HK-2 (cell line): Measurements from ENCODE around the gene PCDH11Y.
"Not testable (repeated sequence)": the region's sequence is repeated elsewhere in the genome, so short reads cannot be mapped to it uniquely, and the experiment has no call there.

Source experiments
- DNase-seq: peaks from one replicate; pipeline ENCODE4 v3.0.0-alpha.2; 2018; ENCODE audit not compliant: unreplicated experiment

The PCDH11Y gene, protein sequence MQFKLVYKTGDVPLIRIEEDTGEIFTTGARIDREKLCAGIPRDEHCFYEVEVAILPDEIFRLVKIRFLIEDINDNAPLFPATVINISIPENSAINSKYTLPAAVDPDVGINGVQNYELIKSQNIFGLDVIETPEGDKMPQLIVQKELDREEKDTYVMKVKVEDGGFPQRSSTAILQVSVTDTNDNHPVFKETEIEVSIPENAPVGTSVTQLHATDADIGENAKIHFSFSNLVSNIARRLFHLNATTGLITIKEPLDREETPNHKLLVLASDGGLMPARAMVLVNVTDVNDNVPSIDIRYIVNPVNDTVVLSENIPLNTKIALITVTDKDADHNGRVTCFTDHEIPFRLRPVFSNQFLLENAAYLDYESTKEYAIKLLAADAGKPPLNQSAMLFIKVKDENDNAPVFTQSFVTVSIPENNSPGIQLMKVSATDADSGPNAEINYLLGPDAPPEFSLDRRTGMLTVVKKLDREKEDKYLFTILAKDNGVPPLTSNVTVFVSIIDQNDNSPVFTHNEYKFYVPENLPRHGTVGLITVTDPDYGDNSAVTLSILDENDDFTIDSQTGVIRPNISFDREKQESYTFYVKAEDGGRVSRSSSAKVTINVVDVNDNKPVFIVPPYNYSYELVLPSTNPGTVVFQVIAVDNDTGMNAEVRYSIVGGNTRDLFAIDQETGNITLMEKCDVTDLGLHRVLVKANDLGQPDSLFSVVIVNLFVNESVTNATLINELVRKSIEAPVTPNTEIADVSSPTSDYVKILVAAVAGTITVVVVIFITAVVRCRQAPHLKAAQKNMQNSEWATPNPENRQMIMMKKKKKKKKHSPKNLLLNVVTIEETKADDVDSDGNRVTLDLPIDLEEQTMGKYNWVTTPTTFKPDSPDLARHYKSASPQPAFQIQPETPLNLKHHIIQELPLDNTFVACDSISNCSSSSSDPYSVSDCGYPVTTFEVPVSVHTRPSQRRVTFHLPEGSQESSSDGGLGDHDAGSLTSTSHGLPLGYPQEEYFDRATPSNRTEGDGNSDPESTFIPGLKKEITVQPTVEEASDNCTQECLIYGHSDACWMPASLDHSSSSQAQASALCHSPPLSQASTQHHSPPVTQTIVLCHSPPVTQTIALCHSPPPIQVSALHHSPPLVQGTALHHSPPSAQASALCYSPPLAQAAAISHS (N-terminal part only)

DNA sequence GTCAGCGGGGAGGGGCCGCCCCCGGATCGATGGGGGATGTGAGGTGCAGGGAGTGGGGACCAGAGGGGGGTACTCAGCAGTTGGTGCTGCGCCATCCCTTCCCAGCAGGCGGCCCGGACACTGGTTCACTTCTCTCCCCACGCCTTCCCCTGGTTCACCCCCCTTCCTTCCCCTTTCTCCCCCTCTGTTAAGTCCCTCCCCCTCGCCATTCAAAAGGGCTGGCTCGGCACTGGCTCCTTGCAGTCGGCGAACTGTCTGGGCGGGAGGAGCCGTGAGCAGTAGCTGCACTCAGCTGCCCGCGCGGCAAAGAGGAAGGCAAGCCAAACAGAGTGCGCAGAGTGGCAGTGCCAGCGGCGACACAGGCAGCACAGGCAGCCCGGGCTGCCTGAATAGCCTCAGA is at the start of gene PCDH11Y:
Gene PCDH11Y, plus strand, starts transcription at position 240 of the 400 bp plus-strand sequence. CDS start 56,804 bp downstream, outside the sequence.
- DNase-seq: not testable (repeated sequence)

DNA sequence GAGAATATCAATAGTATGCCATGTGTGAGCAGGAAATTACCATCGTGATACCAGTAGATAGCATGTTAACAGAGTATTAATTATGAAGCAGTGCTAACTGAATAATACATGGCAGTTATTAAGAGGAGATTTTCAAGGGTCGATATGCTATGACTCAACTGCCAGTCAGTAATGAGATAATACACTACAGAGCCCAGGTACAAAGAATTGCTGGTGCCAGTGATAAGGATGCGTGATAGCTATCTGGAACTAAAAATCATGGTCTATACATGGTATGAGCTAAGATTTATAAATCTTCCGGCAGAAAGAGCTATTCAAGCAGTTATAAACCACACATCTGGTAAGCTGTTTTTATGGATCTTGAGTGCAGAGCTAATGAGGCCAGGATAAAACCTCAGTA is 32.2 kb upstream of the PCDH11Y start:
- DNase-seq: not testable (repeated sequence)

DNA sequence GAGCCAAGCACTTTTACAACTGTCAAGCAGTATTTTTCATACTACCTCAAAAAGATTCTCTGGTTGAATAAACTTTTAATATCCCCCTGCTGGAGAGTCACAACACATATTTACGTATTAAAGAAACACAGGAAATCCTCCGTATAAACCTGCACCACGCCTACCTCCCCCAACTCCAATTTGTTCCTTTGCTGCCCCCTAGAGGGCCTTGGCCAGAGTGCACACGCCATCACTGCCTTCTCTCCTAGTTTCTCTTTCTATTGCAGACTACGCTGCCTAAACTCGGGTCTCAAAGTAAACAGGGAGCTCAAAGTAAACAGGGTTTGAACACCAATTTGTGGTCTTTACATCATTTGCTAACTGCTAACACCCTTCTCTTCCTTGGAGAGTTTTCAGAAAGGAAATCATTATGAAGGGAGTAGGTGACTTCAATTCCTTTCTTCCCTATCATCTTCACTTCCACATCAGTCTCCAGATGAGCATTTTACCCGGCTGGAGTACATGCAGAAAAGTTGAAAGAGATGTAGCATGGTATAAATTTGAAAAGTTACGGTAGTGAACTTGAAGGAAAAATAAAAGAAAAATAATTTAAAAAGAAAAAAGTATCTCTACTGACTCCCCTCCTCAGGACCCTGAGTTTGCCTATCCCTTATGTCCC is 8.2 kb upstream of the PCDH11Y start:
- DNase-seq: not testable (repeated sequence)

DNA sequence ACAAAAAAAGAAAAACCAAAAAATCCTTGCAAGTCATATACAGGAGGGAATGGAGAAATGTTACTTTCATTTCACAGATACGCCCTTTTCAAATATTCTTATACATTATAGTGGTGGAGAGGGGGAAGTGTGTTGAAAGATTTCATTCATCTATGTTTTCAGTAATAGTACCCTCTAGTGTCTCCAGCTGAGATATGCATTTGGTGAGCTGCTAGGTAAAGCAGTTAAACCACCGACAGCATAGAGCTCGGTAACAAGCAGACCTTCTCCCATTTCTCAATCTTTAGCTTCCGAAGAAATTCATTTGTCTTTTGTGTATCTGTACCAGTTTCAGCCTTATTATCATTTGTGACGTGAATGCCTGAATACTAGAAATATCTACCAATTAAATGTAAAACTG is 5.2 kb upstream of the PCDH11Y start:
- not testable (repeated sequence) for DNase-seq

DNA sequence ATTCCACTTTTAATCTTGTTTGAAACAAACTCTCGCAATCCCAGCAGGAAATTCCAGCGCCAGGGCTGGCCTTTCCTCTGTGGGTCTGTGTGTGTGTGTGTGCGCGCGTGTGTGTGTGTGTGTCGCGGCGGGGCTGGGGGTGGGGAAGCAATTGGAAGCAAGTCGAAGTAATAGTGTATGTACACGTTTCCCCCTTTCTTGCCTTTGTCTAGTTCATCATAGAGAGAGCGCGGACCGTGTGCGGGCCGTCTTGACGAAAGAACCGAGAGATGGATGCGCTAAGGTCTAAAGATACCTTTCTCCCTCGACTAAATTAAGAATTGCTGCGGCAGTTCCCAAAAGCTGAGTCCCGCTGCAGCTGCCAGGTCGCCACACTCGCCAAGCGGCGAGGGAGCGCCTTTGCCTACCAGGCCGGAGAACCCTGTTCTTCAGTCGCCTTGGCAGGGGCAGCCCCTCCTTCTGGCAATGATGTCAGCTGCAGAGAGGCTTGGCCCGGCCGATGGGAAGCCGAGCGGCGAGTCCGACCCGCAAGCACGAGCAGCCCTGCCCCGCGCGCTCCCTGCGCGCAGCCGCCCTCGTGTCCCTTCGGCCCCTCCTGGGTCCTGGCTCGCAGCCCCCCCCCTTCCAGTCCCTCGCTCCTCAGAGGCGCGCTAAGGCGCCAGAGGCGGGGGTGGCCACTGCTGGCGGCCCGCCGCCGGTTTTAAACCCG is 2.5 kb downstream of the PCDH11Y start:
- not testable (repeated sequence) for DNase-seq

DNA sequence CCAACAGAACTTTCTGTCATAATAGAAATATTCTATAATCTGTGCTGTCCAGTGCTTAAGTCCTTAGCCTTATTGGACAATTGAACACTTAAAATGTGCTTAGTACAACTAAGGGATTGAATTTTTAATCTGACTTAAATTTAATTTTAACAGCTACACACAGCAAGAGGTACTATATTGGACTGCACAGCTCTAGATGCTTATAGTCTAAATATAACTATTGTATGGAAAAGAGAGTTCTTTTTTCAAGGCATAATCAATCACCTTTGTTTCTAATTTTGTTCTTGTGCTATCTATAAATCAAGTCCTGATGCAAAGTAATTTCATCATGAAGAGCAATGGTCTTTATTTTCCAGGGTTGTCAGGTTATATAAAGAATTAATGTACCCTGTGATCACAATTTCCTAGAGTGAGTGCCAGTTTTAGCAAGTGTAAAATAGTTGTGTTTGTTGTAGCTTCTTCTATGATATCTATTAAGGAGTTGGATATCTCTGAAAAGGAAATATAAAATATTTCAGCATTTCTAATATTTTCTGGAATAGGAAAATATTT is 39.0 kb downstream of the PCDH11Y start:
- DNase-seq: not testable (repeated sequence)

DNA sequence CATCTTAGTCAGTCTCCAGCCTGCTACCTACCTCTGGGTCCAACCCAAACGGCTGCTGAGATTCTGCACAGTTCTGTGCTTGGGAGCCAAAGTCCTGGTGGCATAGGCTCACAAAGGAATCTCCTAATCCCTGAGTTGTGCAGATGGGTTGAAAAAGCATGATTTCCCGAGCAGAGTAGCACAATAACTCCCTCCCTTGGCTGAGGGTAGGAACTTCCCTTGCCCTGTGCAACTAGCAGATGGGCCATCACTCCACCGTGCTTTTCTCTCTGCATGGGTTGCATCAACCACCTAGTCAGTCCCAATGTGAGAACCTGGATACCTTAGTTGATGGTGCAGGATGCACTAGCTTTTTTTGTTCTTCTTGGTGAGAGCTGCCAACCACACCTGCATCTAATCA is 82.9 kb downstream of the PCDH11Y start:
- DNase-seq: not testable (repeated sequence)

DNA sequence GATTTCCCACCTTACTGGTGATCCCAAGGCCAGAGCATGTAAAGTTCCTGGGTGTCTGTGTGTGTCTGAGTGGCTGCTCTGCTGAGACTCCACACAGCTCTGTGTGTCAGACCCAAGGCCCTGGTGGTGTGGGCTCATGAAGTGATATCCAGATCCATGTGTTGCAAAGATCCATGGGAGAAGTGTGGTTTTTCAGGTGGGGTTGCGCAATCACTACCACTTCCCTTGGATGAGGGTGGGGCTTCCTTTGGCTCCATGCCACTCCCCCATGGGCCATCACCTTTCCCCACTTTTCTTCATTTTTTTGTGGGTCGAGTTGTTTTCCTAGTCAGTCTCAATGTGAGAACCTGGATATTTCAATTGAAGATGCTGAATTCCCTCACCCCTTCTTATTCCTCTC is 182.9 kb downstream of the PCDH11Y start:
- DNase-seq: not testable (repeated sequence)

DNA sequence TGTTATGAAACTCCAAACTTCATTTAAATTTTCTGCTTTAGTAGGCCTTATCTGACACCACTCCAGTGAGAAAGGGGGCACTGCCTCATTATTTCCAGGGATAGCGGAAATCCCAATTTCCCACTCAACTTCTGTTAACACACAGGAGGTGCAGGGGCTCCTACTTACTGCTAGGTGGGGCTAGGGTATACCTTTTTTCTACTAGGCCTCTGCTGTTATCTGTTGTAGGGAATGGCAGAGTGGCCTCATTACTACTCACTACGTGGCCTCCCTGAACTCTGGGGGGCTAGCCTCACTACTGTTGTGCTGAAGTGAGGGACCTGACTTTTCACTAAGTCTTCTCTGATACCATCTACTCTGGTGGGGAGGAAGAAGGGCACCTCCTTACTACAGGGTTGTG is 215.0 kb downstream of the PCDH11Y start:
- DNase-seq: not testable (repeated sequence)

DNA sequence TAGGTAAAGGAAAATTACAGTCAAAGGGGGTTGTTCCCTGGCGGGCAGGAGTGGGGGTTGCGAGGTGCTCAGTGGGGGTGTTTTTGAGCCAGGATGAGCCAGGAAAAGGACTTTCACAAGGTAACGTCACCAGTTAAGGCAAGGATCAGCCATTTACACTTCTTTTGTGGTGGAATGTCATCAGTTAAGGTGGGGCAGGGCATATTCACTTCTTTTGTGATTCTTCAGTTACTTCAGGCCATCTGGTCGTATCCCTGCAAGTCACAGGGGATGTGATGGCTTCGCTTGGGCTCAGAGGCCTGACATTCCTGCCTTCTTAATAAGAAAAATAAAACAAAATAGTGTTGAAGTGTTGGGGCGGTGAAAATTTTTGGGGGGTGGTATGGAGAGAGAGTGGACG is 324.8 kb downstream of the PCDH11Y start:
- not testable (repeated sequence) for DNase-seq

DNA sequence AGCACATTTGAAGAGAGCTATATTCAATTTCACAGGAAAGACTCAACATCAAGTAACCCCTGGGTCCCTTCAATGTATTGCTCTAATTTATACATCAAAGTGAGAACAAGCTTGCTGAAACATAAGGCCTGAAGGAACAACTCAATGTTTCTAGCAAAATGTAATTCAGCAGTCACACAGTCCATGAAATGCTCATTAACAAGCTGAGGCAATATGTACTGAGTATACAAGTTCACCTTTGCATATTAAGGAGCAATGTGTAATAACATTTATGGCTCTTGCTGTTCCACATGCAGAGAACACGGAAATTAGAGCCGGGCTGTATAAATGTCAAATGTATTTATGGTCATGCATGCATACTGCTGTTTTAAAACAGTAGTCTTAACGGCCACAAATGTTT is 342.1 kb downstream of the PCDH11Y start:
- DNase-seq: not testable (repeated sequence)

DNA sequence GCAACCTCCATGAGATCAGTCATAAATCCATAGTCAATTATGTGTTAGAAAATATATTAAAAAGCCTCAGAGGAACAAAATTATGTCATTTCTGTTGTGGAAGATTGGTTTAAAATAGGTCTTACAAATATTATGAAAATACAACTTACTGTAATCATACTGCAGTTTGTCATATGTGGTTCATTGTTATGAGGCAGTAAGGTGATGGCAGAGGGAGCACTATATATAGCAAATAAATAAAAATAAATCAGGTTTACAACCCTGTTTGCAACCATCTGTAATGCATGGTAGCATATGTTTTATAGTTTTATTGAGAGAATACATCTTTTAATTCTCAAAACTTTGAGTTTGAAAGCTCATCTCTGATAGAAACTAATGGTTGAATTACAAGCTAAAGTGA is 543.6 kb downstream of the PCDH11Y start:
- not testable (repeated sequence) for DNase-seq

DNA sequence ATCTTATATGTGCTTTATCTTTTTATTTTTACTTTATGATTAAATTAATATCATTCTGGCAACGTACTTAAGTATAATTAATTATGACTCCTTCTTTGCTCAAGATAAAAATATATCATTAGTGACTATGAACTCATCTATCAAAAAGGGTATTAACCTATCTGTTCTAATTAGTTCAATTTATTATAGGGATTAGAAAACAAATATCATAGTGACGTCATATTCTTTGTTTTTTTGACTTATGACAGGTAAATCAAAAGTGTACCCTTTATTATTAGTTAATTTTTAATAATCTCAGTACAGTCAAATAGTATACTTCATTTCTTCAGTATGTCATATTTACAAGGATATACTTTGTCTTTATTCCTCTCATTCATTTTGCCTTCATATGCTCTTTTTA is 638.5 kb downstream of the PCDH11Y start:
- DNase-seq: not testable (repeated sequence)

DNA sequence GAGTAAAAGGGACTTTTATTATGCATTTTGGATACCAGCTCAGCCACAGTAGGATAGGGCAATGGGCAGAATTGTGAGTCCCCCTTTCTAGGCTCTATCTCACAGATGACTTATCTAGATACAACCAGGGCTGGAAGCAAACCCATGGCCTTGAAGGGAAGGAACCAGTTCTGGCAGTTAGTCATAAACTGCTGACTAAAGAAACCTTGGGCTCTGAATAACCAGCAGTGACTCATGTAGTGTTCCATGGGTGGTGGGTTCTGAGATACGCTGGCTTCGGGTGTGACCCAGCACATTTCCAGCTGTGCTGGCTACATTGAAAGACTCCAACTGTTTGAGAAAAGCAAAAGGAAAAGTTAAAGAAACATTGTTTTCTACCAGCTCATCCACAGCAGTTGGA is 679.2 kb downstream of the PCDH11Y start:
- not testable (repeated sequence) for DNase-seq

DNA sequence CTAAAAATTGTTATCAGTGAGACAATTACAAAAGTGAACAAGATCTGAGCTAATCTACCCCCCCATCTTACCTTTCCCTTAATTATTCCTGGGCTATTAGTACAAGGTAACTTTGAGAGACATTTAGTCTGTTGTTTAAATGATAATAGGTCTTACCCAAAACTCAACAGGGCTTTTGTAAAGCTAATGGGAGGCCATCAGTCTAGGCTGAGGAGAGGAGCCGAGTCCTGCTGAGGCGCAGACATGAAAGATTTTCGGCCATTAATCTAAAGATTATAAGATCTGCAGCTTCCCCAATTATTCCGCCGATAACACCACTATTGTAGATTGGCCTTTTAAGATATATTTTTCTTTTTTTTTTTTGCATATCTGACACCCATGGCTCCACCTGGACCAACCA is 708.6 kb downstream of the PCDH11Y start:
- DNase-seq: not testable (repeated sequence)

DNA sequence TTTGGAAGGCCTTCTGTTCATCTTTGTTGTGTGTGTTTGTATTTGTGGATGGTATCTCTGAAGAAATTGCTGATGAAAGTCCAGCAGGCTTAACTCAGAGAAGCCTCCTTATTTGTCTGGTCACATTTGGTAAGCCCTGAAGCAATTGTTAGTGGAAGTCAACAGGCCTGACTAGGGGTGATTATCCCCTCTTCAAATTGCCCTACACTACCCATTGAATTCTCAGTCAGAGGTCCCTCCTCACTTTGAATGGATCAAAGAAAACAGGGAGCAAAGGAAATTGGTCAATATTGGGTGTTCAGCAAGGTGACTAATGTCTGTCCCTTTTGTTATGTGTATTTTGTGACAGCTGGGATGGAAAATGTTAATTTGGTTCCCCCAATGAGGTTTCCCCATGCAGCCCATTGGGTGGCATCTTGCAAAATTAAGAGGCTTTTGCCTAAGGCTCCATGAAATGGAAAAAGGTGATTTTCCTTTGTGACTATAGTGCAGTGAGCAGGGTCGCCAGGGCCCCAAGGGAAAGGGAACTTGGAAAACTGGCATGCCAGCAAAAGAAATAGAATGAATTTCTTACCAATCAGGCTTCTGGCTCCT is 709.8 kb downstream of the PCDH11Y start:
- not testable (repeated sequence) for DNase-seq

DNA sequence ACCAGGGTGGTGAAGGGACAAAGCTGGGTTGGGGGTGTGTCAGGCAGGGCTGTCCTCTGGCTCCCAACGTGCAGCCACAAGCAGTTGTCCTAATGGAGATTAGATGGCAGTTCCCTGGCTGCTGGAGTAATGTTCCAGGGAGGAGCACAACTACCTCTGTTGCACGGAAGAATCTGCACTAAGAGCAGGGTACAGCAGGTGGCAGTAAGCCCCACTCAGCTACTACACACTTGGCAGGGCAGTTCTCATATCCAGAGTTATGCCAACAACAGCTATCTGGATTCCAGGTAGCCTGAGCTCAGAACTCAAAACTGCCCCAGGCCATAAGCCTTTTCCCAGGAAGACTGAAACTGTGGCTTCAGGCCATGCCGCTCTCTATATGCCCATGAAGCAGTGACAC is 761.3 kb downstream of the PCDH11Y start:
- DNase-seq: not testable (repeated sequence)

DNA sequence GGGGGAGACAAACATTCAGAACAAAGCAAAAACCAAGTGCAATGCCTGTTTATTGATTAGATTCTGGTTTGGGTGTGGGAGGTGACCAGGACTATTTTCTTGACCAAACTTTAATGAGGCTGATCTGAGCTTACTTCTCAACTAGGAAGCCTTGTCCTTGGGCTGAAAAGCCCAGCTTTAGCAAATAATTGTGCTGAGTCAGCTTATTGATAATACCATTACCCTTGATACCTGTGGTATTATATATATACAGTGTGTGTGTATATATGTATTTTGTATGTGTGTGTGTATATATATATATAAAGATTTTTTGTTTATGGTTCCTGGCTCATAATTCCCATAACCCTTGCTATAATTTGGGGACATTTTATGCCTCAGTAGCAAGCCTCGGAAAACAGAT is 776.4 kb downstream of the PCDH11Y start:
- DNase-seq: not testable (repeated sequence)
